Colon (tissue), 2 donors: ENCODE data around the gene SAMD13.

Experiments used
- FAIRE-seq: peaks from 2 replicates; lab custom pipeline; 2012; peaks lifted over from hg19 to GRCh38; lab: Jason Lieb, UNC
- donor health status: control.
- donor health status: control.

SAMD13 gene

DNA sequence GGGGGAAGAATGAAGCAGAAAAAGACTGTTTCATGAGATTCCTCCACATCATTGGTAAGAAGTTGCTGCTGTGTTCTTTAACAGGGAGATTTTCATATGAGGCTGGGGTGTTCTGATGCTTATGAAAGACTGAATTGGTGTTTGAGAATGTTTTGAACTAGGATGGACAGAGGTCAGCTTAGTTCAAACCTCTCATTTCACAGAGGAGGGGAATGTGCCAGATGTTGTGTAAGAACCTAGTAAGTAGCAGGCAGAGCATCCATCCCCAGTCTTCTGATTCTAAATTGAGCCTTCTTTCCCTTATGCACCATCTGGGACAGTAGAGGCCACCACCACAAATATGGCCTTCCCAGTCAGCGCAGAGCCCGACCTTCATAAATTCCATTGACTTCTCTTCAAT is 43.7 kb downstream of the SAMD13 start:
- FAIRE-seq: no peak

DNA sequence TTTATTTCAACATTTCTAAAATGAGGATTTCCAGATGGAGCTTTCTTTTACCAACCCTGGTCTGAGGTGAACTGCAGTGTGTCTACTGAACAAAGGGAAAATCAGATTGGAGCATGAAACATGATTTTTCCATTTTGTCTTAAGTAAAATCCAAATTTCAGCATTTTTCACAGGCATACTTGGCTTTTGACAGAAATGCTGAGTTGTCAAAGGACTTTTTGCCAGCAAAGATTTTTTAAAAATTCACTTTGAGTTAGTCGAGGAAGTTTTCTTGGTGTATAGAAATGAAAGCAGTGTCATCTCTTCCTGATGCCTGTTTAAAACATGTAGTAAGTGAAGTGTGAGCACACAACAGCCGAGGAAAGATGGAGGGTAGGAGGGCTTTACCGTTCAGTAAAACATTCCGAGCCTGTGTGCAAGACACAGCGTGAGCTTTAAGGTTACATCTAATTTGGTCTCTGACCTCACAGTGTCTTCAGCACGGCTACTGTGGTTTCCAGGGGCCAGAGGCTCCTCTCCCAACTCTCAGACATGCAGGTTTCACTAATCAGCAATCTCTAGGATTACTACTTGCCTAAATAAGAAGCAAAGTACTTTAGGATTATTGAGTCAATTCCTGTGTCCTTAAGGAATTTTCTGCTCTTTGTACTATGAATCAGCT is 45.9 kb downstream of the SAMD13 start:
- FAIRE-seq: no peak

DNA sequence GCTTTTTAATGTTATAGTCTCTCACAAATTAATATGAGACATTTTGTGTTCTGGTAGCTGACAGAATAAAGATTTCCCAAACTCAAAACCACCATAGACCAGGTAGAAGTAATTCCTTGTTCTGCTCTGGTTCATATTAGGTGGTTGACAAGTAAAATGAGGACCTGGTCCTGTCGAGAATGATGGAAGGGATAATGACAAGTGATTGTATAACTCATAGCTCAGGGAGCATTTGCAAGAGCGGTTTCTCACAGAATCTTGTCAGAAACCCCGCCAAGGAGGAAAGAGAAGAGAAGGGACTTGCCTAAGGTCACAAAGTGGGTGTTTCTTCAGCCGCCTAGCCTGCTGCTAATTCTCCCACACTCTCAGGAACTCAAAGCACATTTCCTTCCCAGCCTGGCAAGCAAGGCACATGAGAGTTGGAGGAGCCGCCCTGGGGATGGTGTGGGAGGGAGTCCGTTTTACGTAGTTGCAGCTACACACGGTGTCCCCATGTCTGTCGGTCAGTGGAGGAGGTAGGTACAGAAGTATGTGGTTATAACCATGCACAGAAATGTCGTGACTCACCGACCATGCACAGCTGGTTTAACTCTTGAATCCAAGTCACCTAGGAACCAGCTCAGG is 46.5 kb downstream of the SAMD13 start:
- FAIRE-seq: no peak

DNA sequence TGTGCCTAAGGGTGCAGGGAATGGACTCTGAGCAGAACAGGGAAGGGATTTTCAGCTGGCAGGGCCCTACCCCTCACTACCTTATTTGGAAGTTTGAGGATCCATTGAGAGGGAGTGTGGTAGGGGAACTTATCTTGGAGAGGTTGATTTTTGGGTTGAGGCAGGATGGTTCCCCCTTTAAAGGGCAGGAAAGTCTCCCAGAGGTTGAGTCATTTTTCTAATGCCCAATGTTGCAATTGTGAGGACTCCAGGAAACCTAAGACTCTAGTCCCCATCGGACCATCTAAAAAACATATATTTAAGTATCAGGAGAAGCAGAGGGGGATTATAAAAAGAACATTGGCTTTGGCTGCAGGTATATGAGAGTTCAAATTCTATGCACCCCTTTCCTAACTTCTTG is 47.3 kb downstream of the SAMD13 start:
- FAIRE-seq: no peak

DNA sequence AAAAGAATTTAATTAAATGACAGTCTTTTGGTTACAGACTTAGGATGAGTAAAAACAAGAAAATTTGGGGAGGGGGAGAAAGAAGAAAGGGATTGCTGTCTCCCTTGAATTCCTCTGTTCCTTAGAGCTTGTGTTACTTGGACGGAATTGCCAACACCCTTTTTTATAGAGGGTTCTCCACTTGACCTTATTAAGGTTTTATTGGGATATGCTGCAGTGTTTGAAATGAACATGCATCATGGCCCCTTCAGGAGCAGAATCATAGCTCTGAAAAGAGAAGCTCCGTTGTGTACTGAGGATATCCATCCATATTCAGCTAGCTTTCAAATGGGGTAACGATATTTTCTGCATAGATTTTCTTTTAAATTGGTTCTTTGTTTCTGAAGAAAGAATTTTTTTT is 48.6 kb downstream of the SAMD13 start:
- no peak for FAIRE-seq

DNA sequence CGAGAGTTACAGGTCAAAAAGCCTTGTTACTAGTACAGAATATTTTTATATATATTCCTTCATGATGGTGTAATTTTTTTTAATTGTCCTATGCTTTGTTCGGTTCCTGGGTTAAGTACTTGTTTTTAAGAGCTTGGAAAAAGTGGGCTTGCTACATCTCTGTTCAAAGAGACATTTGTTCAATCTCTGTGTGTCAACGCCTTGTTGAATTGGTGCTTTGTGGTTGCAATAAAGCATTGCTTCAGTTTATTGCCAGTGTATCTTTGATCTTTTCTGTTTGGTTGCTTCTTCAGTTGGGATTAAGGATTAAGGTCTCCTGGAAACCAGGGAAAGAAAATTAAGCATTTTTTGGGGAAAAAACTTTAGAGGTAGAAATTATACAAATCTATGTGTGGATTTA is 49.0 kb downstream of the SAMD13 start:
- no peak for FAIRE-seq

DNA sequence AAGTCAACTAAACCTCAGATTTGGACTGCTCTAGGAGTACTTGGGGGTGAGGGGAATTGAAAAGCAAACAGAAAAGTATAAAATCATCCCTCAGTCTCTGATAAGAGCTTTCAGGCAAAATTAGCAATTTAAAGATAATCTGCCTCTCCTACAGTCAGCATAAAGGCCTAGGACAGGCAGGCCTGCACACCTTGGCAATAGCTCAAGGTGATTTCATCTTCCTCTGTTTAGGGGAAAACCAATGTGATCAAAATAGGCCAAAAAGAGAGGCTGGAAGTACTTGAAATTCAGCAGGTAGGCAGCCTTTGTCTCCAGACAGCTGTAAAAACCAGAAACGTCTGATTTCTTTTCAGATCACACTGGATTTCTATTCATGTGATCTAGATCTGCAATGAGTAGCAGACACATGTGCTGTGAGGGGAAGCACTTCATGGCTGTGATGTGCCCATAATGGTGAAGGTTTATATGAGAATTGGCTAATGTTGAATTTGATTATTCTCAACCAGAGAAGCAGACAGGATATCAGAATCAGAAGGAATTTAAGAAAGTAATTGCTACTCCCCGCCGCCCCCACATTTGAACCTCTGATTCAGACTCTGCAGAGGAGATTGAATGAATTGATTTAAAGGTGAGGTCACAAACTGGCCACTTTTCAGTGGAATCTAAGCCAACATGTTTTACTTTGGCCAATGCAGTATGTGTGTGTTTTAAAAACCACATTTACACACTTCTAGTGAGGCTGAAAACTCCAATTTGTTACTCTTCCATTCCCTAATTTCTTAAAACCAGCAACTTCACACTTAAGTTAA is 51.0 kb downstream of the SAMD13 start:
- FAIRE-seq: no peak

DNA sequence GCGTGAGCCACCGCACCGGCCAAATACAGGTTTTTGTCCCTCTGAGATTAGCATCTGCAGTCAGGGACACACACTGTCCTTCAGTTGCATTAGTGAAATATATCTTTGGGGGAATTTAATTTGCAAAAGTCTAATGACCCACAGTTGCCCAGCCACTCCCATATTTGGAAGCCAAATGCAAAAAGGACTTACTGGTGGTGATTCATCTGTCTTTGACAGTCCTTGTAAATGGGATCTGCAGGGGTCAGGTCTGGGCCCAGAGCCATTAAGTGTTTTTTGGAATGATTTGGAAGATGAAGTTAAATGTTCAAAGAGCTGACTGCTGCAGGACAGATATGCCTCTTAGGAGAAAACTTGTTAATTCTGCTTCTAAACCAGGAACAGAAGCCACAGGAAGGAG is 52.2 kb downstream of the SAMD13 start:
- no peak for FAIRE-seq

DNA sequence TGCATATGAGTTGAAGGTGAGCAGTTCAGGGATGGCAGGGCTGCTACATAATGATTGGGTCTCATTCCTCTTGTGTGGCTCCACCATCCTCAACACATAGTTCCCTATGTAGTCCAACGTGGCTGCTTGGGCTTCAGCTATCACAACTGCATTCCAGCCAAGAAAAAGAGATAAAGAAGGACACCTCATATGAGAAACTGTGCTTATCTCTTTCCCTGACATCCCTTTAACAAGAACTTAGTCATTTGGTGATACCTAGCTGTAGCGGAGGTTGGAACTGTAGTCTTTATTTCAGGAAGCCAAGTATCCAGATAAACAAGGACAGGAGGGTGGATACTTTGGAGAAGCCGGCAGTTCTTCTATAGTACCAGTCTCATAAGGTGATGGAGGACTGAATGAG is 54.0 kb downstream of the SAMD13 start:
- FAIRE-seq: no peak

DNA sequence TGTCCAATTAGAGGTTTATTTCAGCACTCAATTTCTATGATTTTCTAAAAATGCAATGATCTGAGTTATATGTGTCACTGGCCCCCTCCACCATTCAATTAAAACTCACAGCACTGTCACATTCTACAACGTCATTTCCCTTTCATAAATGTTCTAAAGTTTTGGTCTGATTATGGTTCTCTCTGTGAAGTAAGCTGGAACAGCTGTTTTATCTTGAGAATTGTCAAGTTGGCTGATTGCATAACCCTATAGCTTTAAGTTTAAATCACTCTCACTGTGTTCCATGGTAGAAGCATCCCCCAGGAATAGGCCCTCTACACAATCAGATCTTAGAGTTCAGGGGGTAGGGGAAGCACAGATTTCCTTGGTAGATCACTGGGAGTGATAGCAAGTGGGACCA is 55.4 kb downstream of the SAMD13 start:
- FAIRE-seq: no peak

DNA sequence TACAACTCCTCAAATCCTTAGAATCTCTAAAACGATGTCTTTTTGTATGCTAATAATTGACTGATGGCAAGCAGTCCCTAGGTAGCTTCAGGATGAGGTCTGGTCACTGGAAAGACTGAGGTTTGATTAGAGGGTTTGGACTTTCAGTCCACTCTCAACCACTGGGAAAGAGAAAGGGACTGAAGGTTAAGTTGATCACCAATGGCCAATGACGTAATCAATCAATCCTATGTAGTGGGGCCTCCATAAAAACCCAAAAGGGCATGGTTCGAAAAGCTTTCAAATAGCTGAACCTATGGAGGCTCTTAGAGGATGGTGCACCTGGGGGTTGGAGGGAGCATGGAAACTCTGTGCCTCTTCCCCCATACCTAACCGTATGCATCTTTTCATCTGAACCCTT is 57.2 kb downstream of the SAMD13 start:
- no peak for FAIRE-seq

DNA sequence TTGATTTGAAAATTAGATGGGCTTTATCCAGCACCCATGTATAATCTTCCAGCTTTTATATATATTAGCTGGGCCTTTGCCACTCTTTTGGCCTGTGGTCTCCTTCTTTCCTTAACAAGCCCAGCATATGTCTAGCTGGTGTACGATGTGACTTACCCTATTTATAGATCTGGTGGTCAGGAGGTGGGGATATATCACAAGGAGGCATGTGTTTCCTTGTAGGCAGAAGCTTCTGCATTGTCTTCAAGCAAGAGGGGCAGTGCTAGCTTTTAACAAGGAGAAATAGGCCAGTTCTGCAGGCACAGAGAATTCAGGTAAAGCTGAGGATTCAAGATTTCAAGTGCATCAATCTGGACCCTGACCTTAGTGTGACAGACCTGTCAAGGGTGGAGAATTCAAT is 58.8 kb downstream of the SAMD13 start:
- no peak for FAIRE-seq

DNA sequence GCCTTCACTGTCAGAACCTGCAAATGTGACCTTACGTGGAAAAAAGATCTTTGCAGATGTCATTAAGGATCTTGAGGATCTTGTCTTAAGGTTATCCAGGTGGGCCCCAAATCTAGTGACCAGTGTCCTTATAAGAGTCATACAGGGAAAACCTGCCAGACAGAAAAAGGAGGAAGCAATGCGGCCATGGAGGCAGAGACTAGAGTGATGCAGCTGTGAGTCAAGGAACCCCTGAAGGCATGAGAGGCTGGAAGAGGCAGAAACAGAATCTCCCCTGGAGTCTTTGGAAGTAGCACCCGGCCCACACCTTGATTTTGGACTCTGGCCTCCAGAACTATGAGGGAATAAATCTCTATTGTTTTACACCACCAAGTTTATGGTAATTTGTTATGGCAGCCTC is 60.3 kb downstream of the SAMD13 start:
- no peak for FAIRE-seq

DNA sequence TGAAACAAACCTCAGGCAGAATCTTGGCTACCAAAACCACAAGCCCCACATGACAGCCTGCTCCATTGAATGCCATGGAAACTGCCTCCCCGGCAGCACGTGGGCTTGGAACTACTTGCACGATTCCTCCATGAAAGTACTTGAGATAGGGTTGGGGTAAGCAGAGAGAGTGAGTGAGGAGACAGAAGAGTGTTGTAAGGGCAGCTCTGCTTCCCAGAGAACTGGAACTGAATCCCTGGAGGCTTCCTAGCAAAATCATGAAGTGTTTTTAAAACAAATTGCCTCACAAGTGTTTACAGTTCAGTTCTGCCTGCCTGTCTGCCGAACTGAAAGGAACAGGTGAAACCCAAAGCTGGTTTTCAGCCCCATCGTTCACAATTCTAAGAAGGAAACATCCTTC is 61.5 kb downstream of the SAMD13 start:
- FAIRE-seq: no peak

DNA sequence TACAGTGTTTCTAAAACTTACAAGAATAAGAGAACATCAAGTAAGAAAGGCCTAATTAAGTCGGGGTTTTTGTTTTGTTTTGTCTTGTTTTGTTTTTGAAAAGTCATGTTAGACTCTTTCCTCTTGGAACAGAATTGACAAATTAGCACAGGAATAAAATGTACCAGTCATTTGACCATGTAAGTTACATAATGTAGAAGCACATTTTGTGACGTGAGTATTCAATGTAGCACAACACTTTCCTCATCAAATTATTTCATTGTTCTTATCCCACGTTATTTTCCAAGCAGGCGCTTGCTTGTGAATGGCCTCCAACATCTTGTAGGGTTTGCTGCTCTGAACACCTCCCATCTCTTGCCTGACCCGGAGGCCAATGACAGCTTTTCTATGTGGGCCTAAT is 62.1 kb downstream of the SAMD13 start:
- no peak for FAIRE-seq

DNA sequence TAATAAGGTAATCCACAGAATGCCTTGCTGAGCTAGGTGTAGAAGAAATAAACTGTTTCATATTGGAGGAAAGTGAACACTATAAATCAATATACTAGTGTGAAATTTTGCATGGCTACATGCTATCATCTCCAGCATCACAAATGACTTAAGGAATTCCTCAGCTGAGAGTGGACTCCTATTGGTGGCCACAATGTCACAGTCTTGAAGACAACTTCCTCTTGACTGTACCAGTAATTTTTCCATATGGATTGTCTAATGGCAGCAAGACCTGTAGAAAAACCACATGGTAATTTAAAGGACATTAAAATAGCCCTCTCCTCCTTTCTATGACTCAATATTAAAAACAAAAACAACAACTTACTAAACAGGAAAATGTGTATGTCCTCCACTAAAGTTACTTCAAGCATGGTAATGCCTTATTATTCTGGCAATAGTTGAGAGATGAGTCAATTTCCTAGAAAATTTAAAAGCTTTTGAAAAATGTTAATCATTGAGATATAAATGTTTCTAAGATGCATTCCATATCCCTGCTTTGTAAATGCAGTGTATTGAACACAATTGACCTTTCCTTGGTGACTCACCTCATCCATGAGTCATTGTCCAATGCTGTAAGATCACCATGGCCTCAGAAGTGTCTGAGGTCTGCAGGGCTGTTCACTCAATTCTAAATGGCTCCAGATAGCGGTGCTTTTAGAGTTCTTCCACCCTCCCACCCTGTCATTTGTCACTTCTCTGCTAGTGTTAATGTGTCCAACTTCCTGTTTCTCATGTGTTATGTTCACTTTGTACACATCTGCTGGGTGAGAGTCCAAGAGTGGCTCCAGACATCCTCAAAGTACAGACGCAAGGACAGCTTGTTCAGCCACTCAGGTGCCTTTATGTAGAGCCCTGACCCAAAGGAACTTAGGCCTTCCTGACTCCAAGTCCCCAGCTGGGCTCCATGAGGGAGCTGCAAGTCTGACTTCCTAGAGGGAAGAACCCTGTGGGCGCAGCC is 64.0 kb downstream of the SAMD13 start:
- no peak for FAIRE-seq

DNA sequence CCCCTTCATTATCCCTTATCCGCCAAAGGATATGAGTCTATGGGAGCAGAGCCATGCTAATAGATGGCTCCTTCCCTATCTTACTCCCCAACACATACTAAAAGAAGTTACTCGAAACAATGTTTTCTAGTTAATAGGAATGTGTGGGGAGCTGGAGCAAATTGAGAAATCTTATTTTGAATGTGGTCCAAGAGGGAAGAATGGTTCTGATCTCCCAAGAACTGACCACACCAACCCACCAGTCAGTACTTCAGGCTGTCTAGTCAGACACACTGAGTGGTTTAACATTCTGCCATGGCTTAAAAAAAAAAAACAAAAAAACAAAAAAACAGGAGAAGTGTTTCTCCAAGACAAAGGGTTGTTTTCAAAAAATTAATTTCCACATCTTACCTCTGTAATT is 65.3 kb downstream of the SAMD13 start:
- FAIRE-seq: no peak

DNA sequence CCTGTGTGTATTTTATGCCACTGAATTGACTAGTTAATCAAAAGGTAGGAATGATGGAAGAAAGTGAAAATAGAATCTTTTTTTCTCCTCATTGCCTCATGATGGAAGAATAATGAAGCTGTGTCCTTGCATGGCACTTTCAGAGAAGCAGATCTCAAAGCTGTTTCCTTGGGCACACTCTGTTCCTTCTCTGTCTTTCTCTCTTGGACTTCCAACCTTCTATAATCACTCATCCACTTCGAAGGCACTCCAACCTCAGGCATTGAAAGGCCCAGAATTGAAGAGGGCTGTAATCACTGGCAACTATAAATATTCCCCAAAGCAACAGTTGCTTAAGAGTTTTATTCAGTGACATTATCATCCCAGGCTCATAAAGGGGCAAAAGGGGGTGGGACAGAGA is 65.7 kb downstream of the SAMD13 start:
- FAIRE-seq: no peak

DNA sequence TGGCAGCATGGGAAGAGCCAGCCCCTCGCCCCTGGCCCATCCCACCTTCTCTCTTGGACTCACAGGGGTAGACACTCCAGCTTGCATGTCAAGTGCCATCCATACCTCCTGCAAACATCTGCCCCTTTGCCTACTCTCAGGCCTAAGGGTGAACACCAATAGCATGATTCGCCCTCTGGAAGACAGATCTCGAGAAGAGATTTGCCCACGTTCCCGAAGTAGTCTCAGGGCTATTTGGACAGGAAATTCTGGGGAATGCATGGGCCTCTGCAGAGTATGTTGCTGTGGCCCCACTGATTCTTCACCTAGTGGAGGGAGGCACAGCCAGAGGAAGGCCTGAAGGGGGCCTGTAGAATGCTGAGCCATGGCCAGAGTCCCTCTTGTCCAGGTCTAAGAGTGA is 66.9 kb downstream of the SAMD13 start:
- FAIRE-seq: no peak

DNA sequence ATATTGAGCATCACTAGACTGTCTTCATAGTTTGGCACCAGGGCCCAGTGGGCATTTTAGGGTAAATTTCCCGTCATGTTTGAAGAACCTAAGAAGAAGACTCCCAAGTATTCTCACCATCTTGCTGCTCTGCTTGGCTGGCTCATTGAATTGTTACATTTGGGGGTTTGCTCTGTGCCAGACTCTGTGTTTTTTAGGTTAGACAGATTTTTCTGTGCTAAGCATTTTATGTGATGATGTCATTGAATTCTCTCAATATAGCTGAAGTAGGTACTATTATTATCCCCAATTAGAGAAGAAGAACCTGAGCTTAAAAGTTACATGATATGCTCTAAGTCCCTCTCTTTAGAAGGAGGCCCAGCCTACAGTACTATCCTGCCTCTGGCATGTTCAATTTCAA is 68.8 kb downstream of the SAMD13 start:
- FAIRE-seq: no peak

DNA sequence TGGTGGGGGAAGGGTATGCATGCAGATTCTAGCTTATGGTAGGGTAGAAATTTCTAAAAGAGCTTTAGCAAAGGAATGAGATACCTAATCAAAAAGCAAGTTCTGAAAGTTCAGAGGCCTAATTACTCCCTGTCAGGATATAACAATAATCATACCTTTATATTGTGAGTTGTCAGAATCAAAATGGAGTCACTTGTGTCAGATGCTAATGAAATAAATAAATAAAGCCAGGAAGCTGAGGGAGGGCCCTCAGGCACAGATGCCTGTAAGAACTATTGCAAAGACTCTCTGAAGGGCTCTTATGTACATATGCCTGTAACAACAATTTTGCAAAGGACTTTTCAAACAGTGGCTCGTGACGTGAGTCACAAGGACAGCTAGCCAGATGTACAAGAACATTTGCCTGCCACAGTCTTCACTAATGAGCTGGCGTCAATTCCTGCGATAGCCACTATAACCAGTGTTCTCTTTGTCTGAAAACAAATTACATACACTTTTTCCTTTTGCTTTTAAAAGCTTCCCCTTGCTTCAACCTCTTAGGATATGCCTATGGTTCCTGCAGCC is 69.4 kb downstream of the SAMD13 start:
- FAIRE-seq: no peak
